HG02943 (cell line): ENCODE data around the gene THAP7.
"Not testable (repeated sequence)": the region's sequence is repeated elsewhere in the genome, so short reads cannot be mapped to it uniquely, and the experiment has no call there.

Experiments
- ATAC-seq: cut with Tn5 transposase; IDR thresholded peaks from one replicate; pipeline ENCODE4 v1.9.1; 2021; ENCODE audit warnings: mild to moderate bottlenecking, low read depth, moderate library complexity; ENCODE audit not compliant: unreplicated experiment

Gene THAP7, protein sequence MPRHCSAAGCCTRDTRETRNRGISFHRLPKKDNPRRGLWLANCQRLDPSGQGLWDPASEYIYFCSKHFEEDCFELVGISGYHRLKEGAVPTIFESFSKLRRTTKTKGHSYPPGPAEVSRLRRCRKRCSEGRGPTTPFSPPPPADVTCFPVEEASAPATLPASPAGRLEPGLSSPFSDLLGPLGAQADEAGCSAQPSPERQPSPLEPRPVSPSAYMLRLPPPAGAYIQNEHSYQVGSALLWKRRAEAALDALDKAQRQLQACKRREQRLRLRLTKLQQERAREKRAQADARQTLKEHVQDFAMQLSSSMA

DNA sequence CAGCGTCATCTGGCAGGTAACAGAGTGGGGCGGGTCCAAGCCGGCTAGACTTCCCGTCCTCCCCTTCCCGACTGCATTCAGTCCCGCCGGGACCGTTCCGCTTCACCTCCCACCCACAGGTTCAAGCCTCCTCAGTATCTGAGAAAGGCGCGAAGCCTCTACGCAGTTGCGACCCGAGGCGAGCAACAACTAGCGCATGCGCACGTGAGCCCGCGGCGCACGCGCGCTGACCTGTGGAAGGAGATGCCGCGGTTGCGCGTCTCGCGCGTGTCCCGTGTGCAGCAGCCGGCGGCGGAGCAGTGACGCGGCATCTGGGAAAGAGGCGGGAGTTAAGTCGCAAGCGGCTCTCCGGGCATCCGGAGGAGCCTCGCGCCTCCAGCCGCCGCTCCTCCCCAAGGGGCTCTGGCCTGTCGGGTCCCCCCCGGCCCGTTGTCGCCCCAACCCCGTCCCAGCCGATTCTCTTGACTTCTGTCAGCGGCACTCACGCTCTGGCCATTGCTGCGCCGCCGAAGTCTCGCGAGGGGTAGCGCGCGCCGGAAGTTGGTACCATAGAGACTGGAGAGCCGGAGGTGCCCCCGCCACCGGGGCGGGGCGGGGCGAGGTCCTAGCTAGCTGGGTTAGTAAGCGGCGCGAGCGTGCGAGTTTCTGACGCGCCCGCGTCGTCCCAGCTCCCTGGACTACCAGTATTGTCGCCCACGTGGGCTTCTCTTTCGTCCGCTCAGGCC lies at the start of gene THAP7:
Gene THAP7 (minus strand): TSS at position 518 of the 725 bp plus-strand sequence. CDS start 207 bp downstream, at position 311.
- peak; percentile 81 for ATAC-seq

DNA sequence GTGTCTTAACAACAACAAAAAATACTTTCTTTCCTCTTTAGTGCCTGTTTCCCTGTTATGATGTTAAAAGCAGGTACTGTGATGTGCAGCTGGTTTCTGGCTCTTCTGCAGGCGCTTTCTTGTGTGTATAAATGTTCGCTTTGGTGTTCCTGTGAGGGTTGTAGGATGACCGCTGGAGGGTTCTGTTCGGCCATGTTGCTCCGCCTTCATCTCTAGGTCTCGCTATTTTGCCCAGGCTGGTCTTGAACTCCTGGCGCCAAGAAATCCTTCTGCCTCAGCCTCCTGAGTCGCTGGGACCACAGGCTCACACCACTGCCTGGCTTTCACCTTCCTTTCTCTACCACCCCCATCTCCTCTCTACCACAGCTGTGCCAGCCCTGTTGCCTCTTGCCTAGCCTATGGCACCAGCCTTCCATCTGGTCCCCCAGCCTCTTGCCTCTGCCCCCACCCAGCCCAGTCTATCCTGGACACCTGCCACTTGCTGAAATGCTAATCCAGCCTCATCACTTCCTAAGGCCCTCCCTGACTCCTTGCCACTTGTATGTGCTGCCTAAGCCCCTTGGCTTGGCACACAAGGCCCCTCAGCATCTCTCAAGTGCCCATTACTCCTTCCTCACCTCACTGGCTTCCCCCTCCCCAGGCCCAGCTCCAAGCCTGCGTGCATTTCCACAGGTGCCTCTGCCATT lies 49.4 kb upstream of the THAP7 start:
- no peak for ATAC-seq

DNA sequence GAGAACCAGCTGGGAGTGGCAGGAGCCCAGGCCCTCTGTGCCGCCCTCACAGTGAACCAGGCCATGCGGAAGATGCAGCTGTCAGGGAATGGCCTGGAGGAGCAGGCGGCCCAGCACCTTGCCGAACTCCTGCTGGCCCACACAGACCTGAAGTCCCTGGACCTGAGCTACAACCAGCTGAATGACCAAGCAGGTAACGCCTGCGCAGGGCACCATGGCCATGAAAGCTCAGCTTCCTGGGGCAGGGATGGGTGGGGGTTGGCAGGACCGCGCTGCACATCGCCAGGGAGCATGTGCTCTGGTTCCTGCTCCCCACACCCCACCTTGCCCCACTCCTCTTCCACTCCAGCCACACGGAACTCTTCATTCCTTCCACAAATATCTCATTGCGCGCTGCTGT lies 47.0 kb upstream of the THAP7 start:
- ATAC-seq, result not testable (repeated sequence)

DNA sequence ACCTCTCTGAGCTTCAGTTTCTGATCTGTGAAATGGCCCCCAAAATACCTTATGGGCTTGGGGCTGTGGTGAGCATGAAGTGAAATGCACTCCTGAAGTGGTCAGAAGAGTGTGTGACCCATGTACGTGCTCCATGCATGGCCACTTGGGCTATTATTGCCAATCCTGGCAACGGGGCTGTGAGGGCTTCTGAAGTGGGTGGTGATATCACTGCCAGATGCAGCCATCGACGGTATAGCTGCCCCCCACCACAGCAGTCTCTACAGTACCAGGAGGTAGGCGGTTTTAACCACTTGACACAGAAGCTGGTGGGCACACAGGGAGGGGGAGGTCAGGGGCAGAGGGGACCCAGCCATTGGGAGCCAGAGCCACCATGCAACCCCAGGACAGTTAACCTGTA lies 46.5 kb upstream of the THAP7 start:
- not testable (repeated sequence) for ATAC-seq

DNA sequence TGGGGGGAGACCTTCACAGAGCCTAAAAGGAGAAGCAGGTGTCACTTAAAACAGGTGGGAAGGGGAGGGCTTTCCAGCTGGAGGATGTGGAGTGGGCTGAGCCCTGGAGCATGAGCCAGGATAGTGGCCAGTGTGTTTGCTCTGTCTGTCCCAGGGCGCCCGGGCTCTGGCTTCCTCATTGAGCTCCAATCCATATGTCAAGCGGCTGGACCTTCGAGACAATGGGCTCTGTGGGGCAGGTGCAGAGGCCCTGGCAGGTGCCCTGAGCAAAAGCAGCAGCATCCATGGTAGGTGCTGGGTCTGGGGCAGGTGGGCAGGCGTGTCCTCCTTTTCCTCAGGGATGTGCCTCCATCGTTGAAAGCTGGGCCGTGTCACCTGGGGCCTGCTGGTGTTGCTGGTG lies 45.8 kb upstream of the THAP7 start:
- no peak for ATAC-seq

DNA sequence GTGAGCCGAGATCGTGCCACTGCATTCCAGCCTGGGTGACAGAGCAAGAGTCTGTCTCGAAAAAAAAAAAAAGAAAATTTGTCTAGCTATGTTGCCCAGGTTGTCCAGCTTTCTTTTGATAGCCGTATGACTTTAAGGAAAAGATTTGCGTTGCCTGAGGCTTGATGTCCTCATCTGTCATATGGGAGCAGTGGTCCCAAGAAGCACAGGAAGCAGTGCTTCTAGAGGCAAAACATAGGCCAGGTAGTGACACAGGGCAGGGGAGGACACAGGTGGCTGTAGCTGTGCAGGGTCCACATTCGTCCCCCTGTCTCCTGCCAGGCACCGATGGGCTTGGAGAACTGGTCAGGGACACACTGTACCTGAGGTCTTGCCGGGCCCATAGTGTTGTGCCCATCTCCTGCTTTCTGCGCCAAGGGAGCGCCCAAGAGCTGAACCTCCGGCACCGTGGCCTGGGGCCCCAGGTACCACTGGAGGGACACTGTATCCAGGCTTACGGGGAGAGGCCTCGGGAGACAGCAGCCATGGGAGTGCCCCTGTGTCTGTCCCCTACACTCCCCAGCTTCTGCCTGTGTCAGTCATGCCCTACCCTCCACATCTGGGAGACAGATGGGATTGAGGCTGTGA lies 45.2 kb upstream of the THAP7 start:
- no peak for ATAC-seq

DNA sequence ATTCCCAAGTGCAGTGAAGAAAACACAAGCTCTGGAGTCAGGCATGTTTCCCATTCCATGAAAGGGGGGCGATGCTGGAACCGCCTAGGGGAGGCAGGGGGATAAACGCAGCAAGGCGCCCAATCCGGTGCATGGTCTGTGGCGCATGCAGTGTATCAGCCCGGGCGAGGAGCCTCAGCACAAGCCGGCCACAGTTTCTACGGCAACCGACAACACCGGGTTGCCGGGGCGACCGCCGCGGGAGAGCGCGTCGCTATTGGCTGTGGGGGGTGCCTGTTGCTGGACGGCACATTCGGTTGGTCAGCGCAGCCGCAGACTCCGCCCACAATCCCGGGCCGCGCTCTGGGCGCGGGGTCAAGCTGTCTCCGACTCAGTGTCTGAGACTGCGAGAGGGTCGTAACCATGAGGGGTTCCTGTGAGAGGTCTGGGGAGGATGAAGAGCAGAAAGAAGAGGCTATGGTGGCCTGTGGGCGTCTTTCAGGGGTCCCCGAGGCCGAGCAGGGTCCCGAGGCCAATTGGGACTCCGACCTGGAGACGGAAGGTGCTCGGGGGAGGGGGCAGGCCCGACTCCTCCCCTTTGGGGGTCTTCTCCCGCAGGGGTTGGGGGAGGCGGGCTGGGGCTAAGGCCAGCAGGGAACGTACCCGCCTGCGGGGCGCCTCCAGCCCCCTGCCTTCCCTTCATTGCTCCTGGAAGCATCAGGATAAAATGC lies 43.8 kb upstream of the THAP7 start, which contains the start of gene LRRC74B:
Gene LRRC74B (plus strand): TSS at position 362 of the 710 bp plus-strand sequence. CDS start 41 bp downstream, at position 403.
- ATAC-seq, result peak; percentile 72

DNA sequence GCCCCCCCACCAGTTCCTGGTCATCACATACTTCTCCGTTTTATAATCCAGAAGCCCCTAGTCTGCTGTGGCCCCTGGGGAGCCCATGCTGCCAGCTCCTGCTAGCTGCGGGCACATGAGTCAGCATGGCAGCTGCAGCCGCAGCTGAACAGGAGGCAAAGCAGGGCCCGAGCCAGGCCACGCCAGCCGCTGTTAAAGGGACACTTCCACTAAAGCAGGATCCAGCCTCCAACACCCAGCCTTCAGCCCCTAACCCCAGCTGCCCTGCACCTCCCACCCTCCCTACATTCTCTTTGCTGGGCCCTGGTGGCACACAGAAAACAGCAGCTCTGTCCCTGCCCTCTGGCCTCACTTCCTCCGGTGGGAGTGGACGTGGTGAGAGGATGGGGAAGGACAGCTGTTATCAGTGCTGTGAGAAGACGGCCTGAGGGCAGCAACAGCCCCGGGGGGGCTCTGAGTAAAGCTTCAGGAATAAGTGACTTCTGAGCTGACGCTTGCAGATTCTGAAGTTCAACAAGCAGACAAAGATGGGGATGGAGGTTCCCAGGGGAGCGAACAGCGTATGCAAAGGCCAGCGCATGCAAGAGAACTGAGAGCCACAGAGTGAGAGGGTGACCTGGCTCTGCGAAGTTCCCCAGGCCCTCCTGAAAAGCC lies 43.1 kb upstream of the THAP7 start:
- ATAC-seq, result no peak

DNA sequence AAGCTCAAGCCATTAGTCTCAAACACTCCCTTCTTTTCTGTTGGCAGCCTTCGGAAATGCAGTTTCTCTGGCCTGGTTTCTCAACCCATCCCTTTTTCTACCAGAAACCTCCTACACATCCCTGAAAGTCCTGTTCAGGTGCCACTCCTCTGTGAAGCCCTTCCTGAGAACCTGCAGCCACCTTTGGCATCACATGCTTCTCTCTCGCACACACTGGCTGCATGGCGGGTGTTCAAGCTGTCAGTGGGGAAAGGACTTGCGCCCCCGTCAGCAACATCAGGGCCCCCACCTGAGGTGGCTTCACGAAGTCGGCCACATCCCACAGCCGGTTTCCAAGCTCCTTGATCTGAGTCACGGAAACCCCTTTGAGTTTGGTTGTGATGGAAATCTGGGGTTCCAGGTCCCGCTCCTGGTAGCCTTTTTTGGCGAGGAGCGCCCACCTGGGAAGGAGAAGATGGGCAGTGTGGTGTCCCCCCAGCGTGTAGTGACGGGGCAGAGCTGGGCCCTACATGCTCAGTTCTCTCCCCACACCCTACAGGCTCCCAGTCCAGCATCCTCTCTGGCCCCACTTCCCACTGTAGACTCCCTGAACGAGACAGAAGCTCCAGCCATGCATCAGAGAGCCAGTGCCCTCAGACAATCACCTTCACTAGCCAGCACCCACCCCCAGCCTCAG lies 42.1 kb upstream of the THAP7 start:
- ATAC-seq, result no peak

DNA sequence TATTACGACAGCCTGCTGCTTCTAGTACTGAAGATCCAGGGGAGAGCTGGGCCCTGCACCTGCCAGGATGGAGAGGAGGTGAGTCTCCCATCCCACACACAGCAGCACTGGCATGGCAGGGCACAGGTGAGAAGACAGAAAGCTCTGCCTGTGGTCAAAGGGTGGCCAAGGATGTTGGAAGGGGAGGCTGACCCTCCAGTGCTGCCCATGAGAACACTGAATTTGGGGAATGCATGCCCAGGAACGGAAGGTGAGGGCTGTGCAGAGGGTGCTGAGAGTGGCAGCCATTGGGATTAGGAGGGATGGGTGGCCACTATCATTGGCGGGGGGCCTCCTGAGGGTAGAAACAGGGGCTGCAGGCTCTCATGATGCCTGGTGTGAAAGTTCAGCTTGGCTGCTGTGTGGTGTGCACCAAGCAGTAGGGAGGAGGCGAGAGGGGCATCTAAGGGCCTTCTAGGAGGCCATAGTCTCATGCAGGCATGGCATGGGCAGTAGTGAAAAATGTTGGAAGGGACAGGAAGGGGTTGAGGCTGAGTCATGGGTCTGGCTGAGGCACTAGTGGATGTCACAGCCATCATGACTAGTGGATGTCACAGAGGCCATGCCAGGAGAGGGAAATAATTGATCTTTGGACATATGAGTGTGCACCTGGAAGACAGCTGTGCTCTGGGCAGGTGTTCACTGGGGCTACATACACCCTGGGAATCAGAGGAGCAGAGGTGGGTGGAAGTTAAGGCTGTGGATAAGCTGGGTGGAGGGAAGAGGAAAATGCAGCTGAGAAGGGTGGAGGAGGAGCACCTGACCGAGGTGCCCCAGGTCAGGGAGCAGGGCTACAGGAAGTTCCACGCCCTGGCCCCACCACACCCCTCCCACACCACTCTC lies 41.3 kb upstream of the THAP7 start:
- ATAC-seq, result no peak

DNA sequence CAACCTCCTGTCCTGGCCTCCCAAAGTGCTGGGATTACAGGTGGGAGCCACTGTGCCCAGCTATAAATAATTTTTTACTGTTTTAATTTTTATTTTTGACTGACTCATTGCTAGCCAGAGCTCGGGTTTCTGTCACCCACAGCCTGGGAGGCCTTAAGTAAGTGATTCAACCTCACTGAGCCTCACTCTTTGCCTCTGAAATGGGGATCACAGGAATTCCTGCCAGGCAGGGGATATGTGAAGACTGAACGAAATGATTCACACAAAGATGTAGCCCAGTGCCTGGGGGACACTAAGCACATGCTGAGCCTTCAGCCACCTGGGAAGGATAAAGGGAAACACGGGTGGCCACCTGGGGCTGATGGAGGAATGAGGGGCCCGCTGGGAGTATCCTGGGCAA lies 40.0 kb upstream of the THAP7 start:
- no peak for ATAC-seq

DNA sequence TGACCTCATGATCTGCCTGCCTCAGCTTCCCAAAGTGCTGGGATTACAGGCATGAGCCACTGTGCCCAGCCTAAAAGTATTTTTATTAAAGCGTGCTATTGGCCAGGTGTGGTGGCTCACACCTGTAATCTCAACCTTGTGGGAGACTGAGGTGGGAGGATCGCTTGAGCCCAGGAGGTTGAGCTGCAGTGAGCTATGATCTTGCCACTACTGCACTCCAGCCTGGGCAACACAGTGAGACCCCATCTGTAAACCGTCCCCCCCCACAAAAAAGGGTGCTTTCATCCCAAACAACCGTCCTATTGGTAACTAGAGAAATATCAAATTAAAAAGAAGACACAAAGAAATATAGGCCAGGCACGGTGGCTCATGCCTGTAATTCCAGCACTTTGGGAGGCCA lies 37.2 kb upstream of the THAP7 start:
- ATAC-seq, result not testable (repeated sequence)

DNA sequence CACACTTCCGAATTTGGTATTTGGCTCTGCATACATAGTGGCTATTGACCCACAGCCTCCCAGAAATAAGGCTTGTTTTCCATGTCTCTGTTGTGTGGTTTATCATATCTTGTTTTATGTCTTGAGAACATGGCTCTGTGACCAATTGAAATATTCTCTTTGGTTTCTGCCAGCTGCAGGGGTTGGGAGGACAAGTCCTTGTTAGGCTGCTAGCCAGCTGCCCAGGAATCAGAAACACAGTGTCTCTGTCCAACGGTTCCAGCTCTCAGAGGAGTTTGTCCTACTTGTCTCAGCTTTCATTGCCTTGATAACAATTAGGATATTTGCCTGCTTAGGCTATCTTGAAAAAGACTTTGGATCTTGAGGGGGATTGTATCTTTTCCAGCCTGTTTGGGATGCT lies 36.5 kb upstream of the THAP7 start:
- ATAC-seq, result no peak

DNA sequence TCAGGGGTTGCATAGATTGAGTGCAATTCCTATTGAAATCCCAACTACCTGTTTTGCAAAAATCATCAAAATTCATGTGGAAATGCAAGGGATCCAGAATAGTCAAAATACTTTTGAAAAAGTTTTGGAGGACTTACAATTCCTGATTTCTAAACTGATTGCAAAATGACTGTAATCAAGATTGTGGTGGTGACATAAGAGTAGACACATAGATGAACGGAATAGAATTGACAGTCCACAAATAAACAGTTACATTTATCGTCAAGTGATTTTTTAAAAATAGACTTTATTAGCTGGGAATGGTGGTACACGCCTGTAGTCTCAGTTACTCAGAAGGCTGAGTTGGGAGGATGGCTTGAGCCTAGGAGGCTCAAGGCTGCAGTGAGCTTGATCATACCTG lies 33.1 kb upstream of the THAP7 start:
- ATAC-seq, result no peak

DNA sequence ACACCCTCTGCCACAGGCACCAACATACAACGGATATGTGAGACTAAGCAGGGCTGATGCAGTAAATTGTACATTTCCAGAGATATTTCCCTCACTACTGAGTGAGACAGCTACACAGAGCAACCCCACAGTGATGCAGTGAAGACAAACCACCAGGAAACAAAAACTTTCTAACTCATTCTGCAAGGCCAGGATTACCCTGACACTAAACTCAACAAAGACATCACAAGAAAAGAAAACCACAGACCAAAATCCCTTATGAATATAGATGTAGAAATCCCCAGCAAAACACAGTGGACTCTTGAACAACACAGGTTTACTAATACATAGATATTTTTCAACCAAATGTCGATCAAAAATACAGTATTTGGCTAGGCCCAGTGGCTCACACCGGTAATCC lies 32.0 kb upstream of the THAP7 start:
- ATAC-seq, result no peak

DNA sequence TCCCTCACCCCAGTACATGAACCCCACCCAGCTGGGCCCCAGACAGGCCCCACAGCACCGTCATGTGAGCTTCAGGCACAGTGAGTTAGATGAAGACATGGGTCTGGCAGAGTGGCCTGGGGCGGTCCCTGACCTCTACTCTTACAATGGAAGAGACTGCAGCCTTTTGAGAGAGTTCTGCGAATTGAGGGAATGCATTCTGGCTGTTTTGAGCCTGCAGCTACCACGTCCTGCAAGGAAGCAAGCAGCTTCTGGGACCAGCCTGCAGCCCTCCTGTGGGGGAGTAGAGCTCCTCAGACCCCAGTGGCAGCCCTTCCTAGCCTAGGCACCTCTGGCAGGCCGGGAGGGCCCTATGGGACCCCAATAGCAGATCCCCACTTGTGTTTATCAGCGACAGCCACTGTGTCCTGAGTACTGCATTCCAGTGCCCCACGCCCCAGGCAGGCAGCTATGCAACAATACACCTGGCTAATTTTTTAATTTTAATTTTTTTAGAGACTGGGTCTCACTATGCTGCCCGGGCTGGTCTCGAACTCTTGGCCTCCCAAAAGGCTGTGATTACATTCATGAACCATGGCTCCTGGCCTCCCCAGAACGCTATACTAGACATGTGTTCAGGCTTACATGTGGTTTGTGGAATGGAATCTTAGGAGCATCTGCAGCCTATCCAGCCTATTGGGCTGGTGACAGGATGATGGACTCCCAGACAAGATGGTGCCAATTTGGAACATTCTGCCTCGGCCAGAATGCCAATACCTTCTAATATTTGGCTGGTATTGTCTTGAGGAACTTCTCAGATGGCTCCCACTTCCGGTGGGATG lies 31.2 kb upstream of the THAP7 start:
- no peak for ATAC-seq

DNA sequence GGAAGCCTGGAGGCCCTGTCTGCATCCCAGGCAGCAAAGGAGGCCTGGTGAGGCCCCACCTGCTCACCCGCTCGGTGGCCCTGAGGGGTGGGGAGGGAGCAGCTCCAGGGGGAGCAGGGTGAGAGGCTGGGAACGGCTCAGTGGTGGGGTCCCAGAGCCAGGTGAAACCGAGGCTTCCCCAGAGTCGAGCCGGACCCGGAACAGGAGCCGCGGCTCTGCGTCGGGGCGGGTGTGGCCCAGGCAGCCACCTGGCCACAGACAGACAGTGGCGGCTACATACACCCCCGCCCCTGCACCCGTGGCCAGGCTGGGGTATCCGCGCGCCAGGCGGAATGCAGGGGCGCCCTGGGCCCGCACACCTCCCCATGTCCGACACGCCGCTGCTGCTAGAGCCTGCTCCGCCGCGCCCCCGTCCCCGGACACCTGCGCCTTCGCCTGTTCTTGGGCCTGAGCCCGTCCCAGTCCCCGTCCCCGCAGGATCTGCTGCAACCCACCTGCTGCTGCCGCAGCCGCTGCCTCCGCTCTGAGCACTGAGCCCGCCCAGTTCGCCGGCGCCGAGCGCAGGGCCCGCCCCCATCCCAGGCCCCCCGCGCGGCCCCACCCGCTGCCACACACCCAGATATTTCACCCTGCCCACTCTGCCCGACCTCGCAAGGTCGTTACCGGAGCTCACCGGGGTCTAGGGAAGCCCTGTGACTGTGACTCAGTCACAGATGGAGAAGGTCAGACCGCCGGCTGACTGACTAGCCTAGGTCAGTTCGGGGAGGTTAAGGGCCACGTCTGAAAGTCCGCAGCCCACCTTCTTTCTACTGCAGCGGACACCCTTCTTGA lies 30.3 kb upstream of the THAP7 start, which contains the start of gene SLC7A4:
Gene SLC7A4 (minus strand): TSS at position 525 of the 831 bp plus-strand sequence. CDS start 749 bp downstream, outside the sequence.
- no peak for ATAC-seq
